Measurements from ENCODE around the gene BHMT2. TPM values are rescaled to one million over a fixed set of nuclear protein-coding genes. Genes with fewer than 3 reads are reported as not detected.

The BHMT2 gene
- polyA plus RNA-seq, 2 of the 4 experiments (the other 2 are of a cell fraction): not detected

GRCh38 chr5:79107020-79107796 lies 37.6 kb downstream of the BHMT2 start:
- Histone ChIP-seq H3K27ac (no peak overlapping the region), H3K4me2 (no peak overlapping the region), H3K9me3 (peaks cover under 1% of the 10 kb centered on the region; the same call in 1 of the 3 replicates), H3K4me1 (no peaks in the 10 kb centered on the region), H3K4me3 (no peak overlapping the region)
- ATAC-seq (no peak; a peak in 1 of 6 replicates), DNase-seq (ENCODE audit: low read depth in 1 of 2, low spot score in 1 of 2) (no peak), FAIRE-seq (no peak)
- TF ChIP-seq GATA3 (IDR thresholded peaks at IDR 0.05; ENCODE audit: borderline replicate concordance): no peak
- TF ChIP-seq RFX5 (IDR thresholded peaks at IDR 0.05): no peak
- TF ChIP-seq EHF (CRISPR knock-in tag; IDR thresholded peaks at IDR 0.05): no peak
- CTCF ChIA-PET: interaction anchor here (1.0 to 3.7 kb wide), 8 partner anchors 10 to 357 kb away, joined by 3 to 18 read pairs (median 4); no protein-coding TSS in a partner anchor
- 44% methylated on average over 7 of the region's 7 CpGs for WGBS (ENCODE audit: missing lambda C conversion rate)
- POLR2A ChIA-PET: no interaction called here

GRCh38 chr5:79108086-79108485 lies 38.5 kb downstream of the BHMT2 start:
- CTCF ChIA-PET: interaction anchor here (1.1 to 3.1 kb wide), 4 partner anchors 9 to 87 kb away, joined by 3 to 13 read pairs (median 4); no protein-coding TSS in a partner anchor
- no peak for ATAC-seq

GRCh38 chr5:79108792-79109191 lies 39.2 kb downstream of the BHMT2 start:
- ATAC-seq (no peak), DNase-seq (ENCODE audit: low read depth in 1 of 2, low spot score in 1 of 2) (no peak), FAIRE-seq (no peak)
- no peaks in the 10 kb centered on the region for H3K4me1 ChIP-seq
- CTCF ChIA-PET: interaction anchor here (0.6 to 1.3 kb wide), 4 partner anchors 15 to 88 kb away, joined by 3 to 4 read pairs (median 3); no protein-coding TSS in a partner anchor
- TF ChIP-seq JUNB (IDR thresholded peaks at IDR 0.05) (no peak), TP53 (CRISPR knock-in tag; IDR thresholded peaks at IDR 0.05) (no peak), NFE2L2 (conservative IDR thresholded peaks at IDR 0.05; ENCODE audit: low read length) (no peak), HOXB13 (CRISPR knock-in tag; IDR thresholded peaks at IDR 0.05; ENCODE audit: low read depth) (no peak), HOXB5 (CRISPR knock-in tag; IDR thresholded peaks at IDR 0.05) (no peak), MAX (IDR thresholded peaks at IDR 0.05) (no peak), HOXA7 (CRISPR knock-in tag; IDR thresholded peaks at IDR 0.05) (no peak), SREBF2 (IDR thresholded peaks at IDR 0.05) (no peak), CTCF (IDR thresholded peaks at IDR 0.05) (no peak), RARB (CRISPR knock-in tag; IDR thresholded peaks at IDR 0.05) (no peak), BCL3 (IDR thresholded peaks at IDR 0.05) (no peak), EHF (CRISPR knock-in tag; IDR thresholded peaks at IDR 0.05) (no peak), ZNF302 (CRISPR knock-in tag; IDR thresholded peaks at IDR 0.05) (no peak), PBX3 (IDR thresholded peaks at IDR 0.05) (no peak), CEBPB (IDR thresholded peaks at IDR 0.05) (no peak), RFX5 (IDR thresholded peaks at IDR 0.05) (no peak)
- H3K4me2 ChIP-seq: no peak overlapping the region
- WGBS (ENCODE audit: missing lambda C conversion rate): 69% methylated on average over 7 of the region's 8 CpGs
- POLR2A ChIA-PET: no interaction called here
- no peaks in the 10 kb centered on the region for H3K9me3 ChIP-seq
- H3K4me3 ChIP-seq: no peak overlapping the region
- H3K27ac ChIP-seq: no peak overlapping the region

More at GRCh38 chr5:79108086-79108485, 38.5 kb downstream of the BHMT2 start:
- Histone ChIP-seq H3K9me3 (no peaks in the 10 kb centered on the region), H3K4me1 (no peaks in the 10 kb centered on the region), H3K4me3 (no peak overlapping the region), H3K4me2 (no peak overlapping the region), H3K27ac (no peak overlapping the region)
- TF ChIP-seq FOSL2 (IDR thresholded peaks at IDR 0.05) (no peak), FOSL2 (CRISPR knock-in tag; IDR thresholded peaks at IDR 0.05) (no peak), NFE2L2 (conservative IDR thresholded peaks at IDR 0.05; ENCODE audit: low read length) (no peak), SREBF2 (IDR thresholded peaks at IDR 0.05) (no peak), PHF8 (IDR thresholded peaks at IDR 0.05; ENCODE audit: borderline replicate concordance, low read depth) (no peak), MAZ (IDR thresholded peaks at IDR 0.05; ENCODE audit: borderline replicate concordance, low read depth, low read length) (no peak), ZSCAN20 (CRISPR knock-in tag; IDR thresholded peaks at IDR 0.05) (no peak), PBX3 (IDR thresholded peaks at IDR 0.05) (no peak), ZNF302 (CRISPR knock-in tag; IDR thresholded peaks at IDR 0.05) (no peak), HOXB5 (CRISPR knock-in tag; IDR thresholded peaks at IDR 0.05) (no peak), NPAS2 (CRISPR knock-in tag; IDR thresholded peaks at IDR 0.05; ENCODE audit: borderline replicate concordance) (no peak), E2F6 (IDR thresholded peaks at IDR 0.05; ENCODE audit: borderline replicate concordance, low read depth) (no peak), EP300 (IDR thresholded peaks at IDR 0.05) (no peak), CHD4 (IDR thresholded peaks at IDR 0.05; ENCODE audit: borderline replicate concordance) (no peak)
- POLR2A ChIA-PET: no interaction called here
- whole genome bisulfite sequencing (ENCODE audit: missing lambda C conversion rate): 65% methylated on average over 3 of the region's 3 CpGs
- FAIRE-seq: no peak
- DNase-seq (ENCODE audit: low read depth in 1 of 2, low spot score in 1 of 2): no peak
